ENCODE data around the gene PNISR.

DNA sequence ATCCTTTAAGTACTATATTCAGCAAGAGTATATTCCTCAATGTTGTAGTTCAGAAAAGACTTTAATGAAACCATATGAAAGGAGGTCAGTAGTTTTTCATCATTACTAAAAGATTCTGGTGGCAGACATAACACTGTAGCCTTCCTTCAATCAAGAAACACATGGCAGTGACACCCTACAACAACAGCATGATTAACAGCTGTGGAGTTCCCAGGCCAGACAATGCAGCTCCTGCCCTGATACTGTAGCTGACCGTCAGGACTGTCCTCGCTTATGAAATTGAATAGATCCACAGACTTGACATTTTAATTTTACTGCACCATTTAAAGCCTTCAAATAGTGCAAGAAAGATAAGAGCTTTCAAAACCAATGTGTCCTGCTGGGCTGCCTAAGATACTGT is 46.5 kb upstream of the PNISR start:
- TF ChIP-seq, protein P1, sequence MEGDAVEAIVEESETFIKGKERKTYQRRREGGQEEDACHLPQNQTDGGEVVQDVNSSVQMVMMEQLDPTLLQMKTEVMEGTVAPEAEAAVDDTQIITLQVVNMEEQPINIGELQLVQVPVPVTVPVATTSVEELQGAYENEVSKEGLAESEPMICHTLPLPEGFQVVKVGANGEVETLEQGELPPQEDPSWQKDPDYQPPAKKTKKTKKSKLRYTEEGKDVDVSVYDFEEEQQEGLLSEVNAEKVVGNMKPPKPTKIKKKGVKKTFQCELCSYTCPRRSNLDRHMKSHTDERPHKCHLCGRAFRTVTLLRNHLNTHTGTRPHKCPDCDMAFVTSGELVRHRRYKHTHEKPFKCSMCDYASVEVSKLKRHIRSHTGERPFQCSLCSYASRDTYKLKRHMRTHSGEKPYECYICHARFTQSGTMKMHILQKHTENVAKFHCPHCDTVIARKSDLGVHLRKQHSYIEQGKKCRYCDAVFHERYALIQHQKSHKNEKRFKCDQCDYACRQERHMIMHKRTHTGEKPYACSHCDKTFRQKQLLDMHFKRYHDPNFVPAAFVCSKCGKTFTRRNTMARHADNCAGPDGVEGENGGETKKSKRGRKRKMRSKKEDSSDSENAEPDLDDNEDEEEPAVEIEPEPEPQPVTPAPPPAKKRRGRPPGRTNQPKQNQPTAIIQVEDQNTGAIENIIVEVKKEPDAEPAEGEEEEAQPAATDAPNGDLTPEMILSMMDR (IDR thresholded peaks at IDR 0.05) = no peak
- TF ChIP-seq POLR2A (IDR thresholded peaks at IDR 0.05) = no peak
